ENCODE data around the gene SPON1.
"Not testable (repeated sequence)": the region's sequence is repeated elsewhere in the genome, so short reads cannot be mapped to it uniquely, and the experiment has no call there.

Gene SPON1

DNA sequence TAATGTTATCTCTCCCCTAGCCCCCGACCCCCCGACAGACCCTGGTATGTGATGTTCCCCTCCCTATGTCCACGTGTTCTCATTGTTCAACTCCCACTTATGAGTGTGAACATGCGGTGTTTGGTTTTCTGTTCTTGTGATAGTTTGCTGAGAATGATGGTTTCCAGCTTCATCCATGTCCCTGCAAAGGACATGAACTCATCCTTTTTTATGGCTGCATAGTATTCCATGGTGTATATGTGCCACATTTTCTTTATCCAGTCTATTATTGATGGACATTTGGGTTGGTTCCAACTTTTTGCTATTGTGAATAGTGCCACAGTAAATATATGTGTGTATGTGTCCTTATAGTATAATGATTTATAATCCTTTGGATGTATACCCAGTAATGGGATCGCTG is 24.2 kb downstream of the SPON1 start:
- H3K9me3 Mint-ChIP-seq, H3K27ac Mint-ChIP-seq, H3K4me1 Mint-ChIP-seq, H3K36me3 Mint-ChIP-seq, H3K4me3 Mint-ChIP-seq, ATAC-seq: not testable (repeated sequence)
- H3K27me3 Mint-ChIP-seq: peaks cover 18% of the 10 kb centered on the region

DNA sequence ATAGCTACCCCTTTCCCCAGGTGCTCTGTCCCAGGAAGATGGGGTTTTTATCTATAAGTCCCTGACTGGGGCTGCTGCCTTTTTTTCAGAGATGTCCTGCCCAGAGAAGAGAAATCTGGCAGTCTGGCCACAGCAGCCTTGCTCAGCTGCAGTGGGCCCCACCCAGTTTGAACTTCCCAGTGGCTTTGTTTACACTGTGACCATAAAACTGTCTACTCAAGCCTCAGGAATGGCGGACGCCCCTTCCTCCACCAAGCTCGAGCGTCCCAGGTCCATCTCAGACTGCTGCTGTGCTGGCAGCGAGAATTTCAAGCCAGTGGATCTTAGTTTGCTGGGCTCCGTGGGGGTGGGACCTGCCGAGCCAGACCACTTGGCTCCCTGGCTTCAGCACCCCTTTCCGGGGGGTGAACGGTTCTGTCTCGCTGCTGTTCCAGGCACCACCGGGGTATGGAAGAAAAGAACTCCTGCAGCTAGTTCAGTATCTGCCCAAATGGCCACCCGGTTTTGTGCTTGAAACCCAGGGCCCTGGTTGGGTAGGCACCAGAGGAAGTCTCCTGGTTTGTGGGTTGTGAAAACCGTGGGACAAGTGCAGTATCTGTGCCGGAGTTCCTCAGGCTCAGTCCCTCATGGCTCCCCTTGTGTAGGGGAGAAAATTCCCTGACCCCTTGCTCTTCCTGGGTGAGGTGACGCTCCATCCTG is 29.8 kb downstream of the SPON1 start:
- not testable (repeated sequence) for H3K4me1 Mint-ChIP-seq, H3K36me3 Mint-ChIP-seq, ATAC-seq, H3K4me3 Mint-ChIP-seq, H3K27ac Mint-ChIP-seq, H3K9me3 Mint-ChIP-seq
- peaks cover 34% of the 10 kb centered on the region for H3K27me3 Mint-ChIP-seq

DNA sequence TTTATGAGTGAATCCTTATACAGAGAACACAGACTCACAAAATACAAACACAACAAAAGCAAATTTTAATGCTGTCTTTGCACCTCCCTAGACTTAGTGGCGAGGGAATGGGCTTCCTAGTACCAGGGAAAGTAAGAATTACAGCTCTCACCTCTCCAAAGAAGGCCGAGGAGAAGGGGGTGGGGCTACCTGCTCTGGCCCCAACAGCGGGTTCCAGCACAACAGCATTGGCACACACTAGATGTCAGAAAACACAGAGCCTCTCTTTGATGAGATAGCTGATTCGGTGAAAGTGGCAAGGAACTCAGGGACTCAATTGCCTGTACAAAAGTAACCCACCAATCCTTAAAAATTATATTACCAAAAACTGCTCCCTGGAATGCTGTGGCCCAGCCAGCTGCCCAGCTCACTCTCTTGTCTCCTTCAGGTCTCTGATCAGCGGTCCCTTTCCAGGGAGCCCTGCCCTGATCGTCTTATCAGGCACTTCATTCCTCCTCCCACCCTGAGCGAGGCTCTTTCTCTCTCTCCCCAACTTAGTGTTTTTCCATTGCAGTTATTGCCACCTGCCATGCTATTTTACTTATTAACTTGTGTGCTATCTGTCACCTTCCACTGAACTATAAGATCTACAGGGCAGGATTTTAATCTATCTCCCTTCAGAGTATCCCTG is 30.7 kb downstream of the SPON1 start:
- H3K9me3 Mint-ChIP-seq: no peaks in the 10 kb centered on the region
- no peak overlapping the region for H3K4me3 Mint-ChIP-seq
- no peaks in the 10 kb centered on the region for H3K4me1 Mint-ChIP-seq
- H3K27me3 Mint-ChIP-seq: peaks cover 34% of the 10 kb centered on the region
- ATAC-seq: no peak
- no peak overlapping the region for H3K27ac Mint-ChIP-seq
- H3K36me3 Mint-ChIP-seq: no peaks in the 10 kb centered on the region

DNA sequence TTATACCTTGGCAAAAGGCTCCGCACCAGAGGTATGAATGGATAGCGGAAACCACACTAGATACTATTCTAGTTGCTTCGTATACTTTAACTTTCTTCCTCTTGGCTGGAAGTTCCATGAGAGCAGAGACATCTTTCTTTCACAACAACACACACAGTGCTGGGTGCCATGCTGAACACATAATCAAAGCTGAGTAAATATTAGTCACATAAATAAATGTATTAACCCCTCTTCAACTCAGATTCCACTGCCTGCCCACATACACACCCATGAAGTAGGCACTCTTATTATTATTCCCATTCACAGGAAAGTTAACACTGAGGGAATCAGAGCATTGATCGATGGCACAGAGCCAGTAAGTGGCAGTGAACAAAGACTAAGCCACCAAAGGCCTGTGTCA is 35.4 kb downstream of the SPON1 start:
- no peak for ATAC-seq
- H3K4me3 Mint-ChIP-seq: no peak overlapping the region
- peaks cover 8% of the 10 kb centered on the region for H3K9me3 Mint-ChIP-seq
- H3K27ac Mint-ChIP-seq: no peak overlapping the region
- no peaks in the 10 kb centered on the region for H3K4me1 Mint-ChIP-seq
- peaks cover 5% of the 10 kb centered on the region for H3K36me3 Mint-ChIP-seq
- H3K27me3 Mint-ChIP-seq: peaks cover 35% of the 10 kb centered on the region

DNA sequence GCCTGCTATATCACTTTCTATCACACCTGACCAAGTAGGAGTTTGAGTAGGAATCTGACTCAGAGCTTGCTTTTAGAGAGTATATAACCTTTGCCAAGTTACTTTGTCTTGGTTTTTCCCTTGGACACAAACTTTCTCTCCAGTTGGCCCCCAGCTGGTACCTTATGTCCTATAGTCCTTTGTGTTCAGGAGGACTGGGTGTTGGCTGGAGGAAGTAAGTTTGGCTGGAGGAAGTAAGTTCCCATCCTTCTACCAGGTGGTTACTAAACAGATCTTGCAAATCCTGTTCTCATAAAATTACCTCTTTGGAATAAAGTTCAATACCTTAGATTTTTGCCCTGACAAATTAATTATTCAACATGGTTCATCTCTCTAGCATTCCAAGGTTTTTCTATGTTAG is 37.2 kb downstream of the SPON1 start:
- Mint-ChIP-seq H3K27me3 (peaks cover 25% of the 10 kb centered on the region), H3K27ac (no peak overlapping the region), H3K36me3 (peaks cover 5% of the 10 kb centered on the region), H3K9me3 (peaks cover 16% of the 10 kb centered on the region), H3K4me3 (no peak overlapping the region), H3K4me1 (no peaks in the 10 kb centered on the region)
- no peak for ATAC-seq

DNA sequence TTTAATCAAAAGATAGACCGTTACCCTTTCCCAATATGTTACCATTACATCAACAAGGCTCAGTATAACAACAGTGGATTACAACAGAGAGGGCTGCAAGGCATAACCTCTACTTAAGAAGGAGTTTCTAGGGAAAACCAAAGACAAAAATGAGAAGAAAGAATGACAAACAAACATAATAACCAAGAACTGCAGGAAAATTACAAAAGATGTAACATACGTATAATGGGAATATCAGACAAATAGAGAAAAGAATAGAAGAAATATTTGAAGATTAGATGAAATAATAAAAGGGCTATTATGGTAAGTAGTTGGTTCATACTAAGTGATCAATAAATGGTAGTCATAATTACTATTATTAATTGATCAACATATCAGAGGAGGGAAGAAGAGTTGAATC is 39.1 kb downstream of the SPON1 start:
- Mint-ChIP-seq H3K27ac (no peak overlapping the region), H3K4me3 (no peak overlapping the region), H3K4me1 (no peaks in the 10 kb centered on the region), H3K36me3 (peaks cover 5% of the 10 kb centered on the region), H3K27me3 (peaks cover 25% of the 10 kb centered on the region), H3K9me3 (peaks cover 16% of the 10 kb centered on the region)
- ATAC-seq: no peak

DNA sequence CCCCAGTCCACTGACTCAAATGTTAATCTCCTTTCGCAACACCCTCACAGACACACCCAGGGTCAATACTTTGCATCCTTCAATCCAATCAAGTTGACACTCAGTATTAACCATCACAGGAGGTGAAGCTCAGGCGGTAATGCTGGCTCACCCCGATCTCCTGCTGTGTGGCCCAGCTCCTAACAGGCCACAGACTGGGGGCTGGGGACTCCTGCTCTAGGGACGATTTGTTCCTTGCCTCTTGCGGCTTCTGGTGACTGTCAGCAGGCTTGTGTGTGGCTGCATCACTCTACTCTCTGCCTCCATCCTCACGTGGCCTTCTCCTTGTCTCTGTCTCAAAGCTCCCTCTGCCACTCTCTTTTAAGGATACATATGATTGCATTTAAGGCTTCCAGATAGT is 45.0 kb downstream of the SPON1 start:
- Mint-ChIP-seq H3K9me3 (peaks cover 7% of the 10 kb centered on the region), H3K36me3 (no peaks in the 10 kb centered on the region), H3K4me3 (no peak overlapping the region), H3K4me1 (no peaks in the 10 kb centered on the region), H3K27ac (no peak overlapping the region), H3K27me3 (no peaks in the 10 kb centered on the region)
- ATAC-seq: no peak

DNA sequence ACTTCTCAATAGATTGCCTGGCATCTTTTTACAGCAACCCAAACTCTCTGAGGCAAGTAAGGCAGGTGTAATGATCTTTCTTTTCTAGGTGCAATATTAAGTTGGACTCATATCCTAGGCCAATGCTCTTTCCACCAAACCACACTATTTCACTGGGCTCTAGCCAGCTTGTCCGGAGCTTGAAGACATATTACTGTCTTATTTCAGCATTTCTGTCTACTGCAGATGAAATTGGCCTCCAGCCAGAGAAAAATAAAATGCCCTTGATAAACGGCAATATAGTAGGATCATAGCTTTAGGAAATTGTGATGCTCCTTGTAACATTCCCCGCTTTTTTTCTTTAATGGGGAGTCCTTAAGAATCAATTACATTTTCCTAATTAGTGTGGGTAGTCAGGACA is 48.1 kb downstream of the SPON1 start:
- H3K4me1 Mint-ChIP-seq: no peaks in the 10 kb centered on the region
- ATAC-seq: no peak
- no peaks in the 10 kb centered on the region for H3K9me3 Mint-ChIP-seq
- no peak overlapping the region for H3K4me3 Mint-ChIP-seq
- no peak overlapping the region for H3K27ac Mint-ChIP-seq
- no peaks in the 10 kb centered on the region for H3K36me3 Mint-ChIP-seq
- H3K27me3 Mint-ChIP-seq: no peaks in the 10 kb centered on the region

DNA sequence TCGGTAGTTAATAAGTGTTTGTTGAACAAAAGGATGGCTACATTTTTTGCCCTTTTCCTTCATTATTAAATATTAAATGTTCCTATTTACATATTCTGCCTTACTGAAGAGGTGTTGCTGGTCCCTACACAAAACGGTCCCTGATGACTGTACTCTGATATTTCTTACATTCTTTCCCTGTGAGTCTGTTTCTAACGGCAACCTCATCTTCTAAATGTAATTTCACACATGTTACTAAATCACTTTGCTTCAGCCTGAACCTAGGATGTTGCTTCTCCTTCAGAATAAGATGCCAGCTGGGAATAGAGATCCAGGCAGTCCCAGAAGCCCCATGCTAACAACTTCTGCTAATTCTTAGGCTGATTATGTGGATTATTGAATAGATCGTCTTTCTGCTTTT is 50.3 kb downstream of the SPON1 start:
- H3K4me1 Mint-ChIP-seq: no peaks in the 10 kb centered on the region

DNA sequence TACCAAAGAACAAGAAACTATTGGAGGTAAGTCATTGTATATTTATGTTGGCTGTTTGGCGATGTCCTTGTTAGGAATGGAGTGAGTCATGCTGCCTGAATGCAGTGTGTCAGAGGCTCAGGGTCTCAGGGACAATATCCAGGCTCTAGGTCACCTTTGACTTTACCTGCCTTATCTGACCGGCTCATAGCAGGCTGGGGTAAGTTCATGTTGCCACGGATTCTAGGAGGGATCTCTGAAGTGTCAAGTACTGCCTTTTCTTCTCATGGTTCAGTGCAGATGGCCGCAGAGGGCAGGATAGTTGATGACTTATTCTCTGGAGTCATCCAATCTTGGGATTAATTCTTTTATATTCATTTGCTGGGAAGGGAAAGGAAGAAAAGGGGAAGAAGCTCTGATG is 53.2 kb downstream of the SPON1 start:
- no peak overlapping the region for H3K27ac Mint-ChIP-seq
- H3K36me3 Mint-ChIP-seq: no peaks in the 10 kb centered on the region
- ATAC-seq: no peak
- no peak overlapping the region for H3K4me3 Mint-ChIP-seq
- H3K4me1 Mint-ChIP-seq: no peaks in the 10 kb centered on the region
- peaks cover 10% of the 10 kb centered on the region for H3K27me3 Mint-ChIP-seq
- H3K9me3 Mint-ChIP-seq: no peaks in the 10 kb centered on the region

More for the DNA sequence above, 50.3 kb downstream of the SPON1 start:
- no peaks in the 10 kb centered on the region for H3K9me3 Mint-ChIP-seq
- H3K27me3 Mint-ChIP-seq: no peaks in the 10 kb centered on the region
- ATAC-seq: no peak
- no peaks in the 10 kb centered on the region for H3K36me3 Mint-ChIP-seq
- no peak overlapping the region for H3K27ac Mint-ChIP-seq
- no peak overlapping the region for H3K4me3 Mint-ChIP-seq

DNA sequence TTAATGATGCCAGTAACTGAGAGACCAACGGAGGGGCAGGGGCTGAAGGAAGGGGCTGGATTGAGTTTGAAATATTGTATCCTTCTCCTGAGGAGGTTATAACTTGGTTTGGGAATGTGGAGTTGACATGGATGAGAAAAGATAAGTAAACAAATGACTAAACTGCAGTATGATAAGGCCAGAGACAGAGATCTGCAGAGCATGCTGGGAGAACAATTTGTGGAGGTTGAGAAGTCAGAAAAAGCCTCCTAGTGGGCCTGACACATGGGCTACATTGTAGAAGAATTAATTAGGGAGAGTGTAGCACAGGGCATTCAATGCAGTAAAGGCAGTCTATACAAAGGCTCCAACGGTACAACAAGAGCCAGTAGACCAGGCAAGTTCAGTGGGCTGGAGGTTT is 55.9 kb downstream of the SPON1 start:
- ATAC-seq: no peak
- no peaks in the 10 kb centered on the region for H3K9me3 Mint-ChIP-seq
- H3K27me3 Mint-ChIP-seq: peaks cover 10% of the 10 kb centered on the region
- no peak overlapping the region for H3K27ac Mint-ChIP-seq
- no peaks in the 10 kb centered on the region for H3K4me1 Mint-ChIP-seq
- no peaks in the 10 kb centered on the region for H3K36me3 Mint-ChIP-seq
- H3K4me3 Mint-ChIP-seq: no peak overlapping the region

DNA sequence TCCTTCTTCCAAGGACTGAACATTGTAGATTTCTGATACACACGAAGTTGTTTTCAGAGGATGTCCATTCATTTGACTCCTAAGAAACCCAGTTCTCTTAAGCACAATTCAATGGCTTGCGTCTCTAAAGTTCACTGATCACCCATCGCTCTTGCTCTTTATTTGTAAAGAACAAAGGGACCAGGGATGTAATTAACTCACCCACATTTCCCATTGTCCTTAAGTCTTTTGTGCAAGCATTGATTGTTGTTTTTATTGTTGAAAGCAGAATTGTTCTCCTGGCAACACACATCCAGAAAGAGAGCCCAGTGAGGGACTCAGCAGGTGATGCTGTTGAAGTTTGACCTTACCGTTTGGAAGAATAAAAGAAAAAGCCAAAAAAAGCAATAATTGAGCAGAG is 59.2 kb downstream of the SPON1 start:
- ATAC-seq: no peak
- Mint-ChIP-seq H3K4me1 (no peaks in the 10 kb centered on the region), H3K27me3 (peaks cover 26% of the 10 kb centered on the region), H3K27ac (no peak overlapping the region), H3K36me3 (no peaks in the 10 kb centered on the region), H3K9me3 (no peaks in the 10 kb centered on the region), H3K4me3 (no peak overlapping the region)

DNA sequence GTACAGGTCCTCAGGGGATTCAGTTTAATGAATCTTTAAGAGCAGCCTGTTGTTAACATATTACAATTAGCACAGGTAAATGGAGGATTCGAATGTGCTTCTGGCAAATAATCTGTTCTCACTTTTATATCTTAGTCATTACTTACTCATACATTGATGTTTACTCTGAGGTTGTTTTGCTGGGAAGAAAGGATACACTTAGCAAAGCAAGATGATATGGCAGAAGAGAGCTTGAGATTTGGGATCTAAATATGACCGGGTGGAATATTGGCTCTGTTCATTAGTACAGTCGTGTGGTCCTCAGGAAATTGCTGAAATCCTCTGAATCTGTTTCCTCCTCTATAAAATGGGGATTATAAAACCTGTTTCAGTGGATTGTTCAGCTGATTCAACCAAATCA is 59.7 kb downstream of the SPON1 start:
- H3K4me3 Mint-ChIP-seq: no peak overlapping the region

DNA sequence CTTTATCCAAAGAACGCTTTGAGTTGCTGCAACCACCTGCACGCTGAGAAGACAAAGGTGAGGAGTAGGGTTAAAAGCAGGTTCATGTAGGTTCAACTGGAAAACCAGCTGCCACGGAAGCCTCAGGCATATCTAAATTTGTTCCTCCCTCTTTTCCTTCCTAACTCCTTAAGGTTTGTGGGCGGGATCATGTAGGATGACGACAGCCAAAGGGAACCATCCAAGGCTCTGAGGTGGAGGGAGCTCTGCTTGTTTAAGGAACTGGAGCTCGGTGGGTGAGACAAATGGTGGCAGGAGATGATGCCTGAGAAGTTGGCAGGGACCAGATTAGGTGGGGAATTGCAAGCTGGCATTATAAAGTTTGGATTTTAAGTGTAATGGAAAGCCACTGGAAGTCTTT is 60.3 kb downstream of the SPON1 start:
- H3K9me3 Mint-ChIP-seq: no peaks in the 10 kb centered on the region
- H3K36me3 Mint-ChIP-seq: no peaks in the 10 kb centered on the region
- H3K4me1 Mint-ChIP-seq: no peaks in the 10 kb centered on the region
- H3K27me3 Mint-ChIP-seq: peaks cover 30% of the 10 kb centered on the region
- no peak overlapping the region for H3K4me3 Mint-ChIP-seq
- no peak overlapping the region for H3K27ac Mint-ChIP-seq
- no peak for ATAC-seq

More for the DNA sequence above, 59.7 kb downstream of the SPON1 start:
- Mint-ChIP-seq H3K36me3 (no peaks in the 10 kb centered on the region), H3K27me3 (peaks cover 30% of the 10 kb centered on the region), H3K4me1 (no peaks in the 10 kb centered on the region), H3K27ac (no peak overlapping the region), H3K9me3 (no peaks in the 10 kb centered on the region)
- ATAC-seq: no peak

DNA sequence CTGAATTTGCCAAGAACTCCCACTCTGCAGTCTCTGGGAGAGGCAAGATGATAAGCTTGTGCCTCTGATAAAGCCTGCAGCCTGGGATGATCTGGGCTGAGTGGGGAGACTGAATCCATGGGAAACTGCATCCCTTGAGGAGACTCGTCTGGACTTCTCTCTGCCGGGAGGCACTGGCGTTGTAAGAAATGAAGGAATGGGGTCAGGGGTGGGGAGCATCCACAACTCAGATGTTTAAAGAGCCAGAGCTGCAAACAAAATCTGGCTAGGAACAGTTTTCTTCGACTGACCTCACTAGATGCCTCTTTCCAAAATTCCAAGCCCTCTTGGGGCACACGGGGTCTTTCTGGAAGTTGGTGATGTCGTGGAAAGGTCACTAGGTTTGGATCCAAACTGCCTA is 64.4 kb downstream of the SPON1 start:
- Mint-ChIP-seq H3K9me3 (no peaks in the 10 kb centered on the region), H3K27me3 (peaks cover 36% of the 10 kb centered on the region), H3K4me1 (no peaks in the 10 kb centered on the region), H3K36me3 (no peaks in the 10 kb centered on the region), H3K4me3 (no peak overlapping the region), H3K27ac (no peak overlapping the region)
- ATAC-seq: no peak

DNA sequence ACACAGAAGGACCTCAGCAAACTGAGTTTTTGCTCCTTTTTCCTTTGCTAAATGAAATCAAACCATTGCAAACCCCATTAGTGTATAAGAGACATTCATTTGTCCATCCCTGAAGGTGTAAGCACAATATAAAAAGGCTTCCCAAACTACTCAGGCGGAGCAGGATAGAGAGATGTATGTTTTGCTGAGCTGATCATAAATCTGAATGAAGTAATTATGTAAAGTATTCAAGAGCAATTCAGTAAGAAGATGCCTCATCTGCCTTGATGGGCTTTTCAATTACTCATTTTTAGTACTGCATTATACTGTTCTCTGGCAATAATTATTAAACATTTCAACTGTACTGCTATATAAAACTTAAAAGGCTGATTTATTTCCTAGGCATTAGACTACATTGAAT is 65.0 kb downstream of the SPON1 start:
- no peaks in the 10 kb centered on the region for H3K9me3 Mint-ChIP-seq
- H3K4me1 Mint-ChIP-seq: no peaks in the 10 kb centered on the region
- peaks cover 36% of the 10 kb centered on the region for H3K27me3 Mint-ChIP-seq
- no peak overlapping the region for H3K4me3 Mint-ChIP-seq
- no peaks in the 10 kb centered on the region for H3K36me3 Mint-ChIP-seq
- no peak overlapping the region for H3K27ac Mint-ChIP-seq
- ATAC-seq: no peak

Data from stimulated activated memory B cell treated with anti-CD40 and anti-IgM and Interleukin-4, amounts not matched to agents 10 μg/mL and 1 μg/mL and 100 μg/mL, for 72 hours (primary cell).